LNCAP (cell line): Measurements from ENCODE around the gene BRCC3.

Experiments
- TF ChIP-seq, protein P1 (sequence below): fragments of 450-650 bp; IDR thresholded peaks from 2 replicates; pipeline ENCODE4 v1.5.1; 2017; ENCODE audit warnings: mild to moderate bottlenecking

BRCC3 gene

DNA sequence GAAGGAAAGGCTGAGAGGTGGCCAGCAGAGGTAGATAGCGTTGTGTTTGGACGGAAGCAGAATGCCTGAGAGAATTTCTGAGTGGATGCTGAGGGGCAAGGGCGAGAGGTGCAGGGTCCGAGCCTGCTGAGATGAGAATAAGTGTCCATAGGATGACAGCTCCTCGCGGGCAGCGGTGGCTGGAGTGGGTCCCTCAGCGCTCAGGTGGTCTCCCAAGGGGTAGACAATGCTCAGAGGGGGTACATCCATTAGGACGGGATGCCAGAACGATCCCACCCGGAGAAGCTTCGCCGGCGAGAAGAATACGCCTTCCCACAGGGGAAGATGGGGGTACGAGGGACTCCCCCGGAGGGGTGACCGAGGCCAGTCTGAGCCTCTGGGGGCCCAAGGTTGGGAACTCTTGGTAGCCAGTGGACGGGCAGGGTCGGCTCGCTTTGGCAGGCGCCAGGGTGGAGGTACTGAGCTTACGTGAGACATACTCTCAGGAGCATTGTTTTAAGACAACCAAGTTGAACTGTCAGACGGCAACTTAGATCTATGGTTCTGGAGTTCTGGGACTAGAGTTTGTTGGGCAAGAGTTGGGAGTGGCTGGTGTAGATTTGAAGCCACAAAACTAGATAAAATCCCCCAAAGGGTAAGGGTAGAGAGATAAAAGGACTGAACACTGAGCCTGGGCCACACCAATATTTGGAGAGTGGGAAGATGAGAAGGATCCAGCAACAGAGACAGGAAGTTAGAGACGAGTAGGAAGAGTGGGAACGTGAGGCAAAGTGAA, 15.8 kb downstream of the BRCC3 start:
- TF ChIP-seq, protein P1, sequence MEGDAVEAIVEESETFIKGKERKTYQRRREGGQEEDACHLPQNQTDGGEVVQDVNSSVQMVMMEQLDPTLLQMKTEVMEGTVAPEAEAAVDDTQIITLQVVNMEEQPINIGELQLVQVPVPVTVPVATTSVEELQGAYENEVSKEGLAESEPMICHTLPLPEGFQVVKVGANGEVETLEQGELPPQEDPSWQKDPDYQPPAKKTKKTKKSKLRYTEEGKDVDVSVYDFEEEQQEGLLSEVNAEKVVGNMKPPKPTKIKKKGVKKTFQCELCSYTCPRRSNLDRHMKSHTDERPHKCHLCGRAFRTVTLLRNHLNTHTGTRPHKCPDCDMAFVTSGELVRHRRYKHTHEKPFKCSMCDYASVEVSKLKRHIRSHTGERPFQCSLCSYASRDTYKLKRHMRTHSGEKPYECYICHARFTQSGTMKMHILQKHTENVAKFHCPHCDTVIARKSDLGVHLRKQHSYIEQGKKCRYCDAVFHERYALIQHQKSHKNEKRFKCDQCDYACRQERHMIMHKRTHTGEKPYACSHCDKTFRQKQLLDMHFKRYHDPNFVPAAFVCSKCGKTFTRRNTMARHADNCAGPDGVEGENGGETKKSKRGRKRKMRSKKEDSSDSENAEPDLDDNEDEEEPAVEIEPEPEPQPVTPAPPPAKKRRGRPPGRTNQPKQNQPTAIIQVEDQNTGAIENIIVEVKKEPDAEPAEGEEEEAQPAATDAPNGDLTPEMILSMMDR: no peak

DNA sequence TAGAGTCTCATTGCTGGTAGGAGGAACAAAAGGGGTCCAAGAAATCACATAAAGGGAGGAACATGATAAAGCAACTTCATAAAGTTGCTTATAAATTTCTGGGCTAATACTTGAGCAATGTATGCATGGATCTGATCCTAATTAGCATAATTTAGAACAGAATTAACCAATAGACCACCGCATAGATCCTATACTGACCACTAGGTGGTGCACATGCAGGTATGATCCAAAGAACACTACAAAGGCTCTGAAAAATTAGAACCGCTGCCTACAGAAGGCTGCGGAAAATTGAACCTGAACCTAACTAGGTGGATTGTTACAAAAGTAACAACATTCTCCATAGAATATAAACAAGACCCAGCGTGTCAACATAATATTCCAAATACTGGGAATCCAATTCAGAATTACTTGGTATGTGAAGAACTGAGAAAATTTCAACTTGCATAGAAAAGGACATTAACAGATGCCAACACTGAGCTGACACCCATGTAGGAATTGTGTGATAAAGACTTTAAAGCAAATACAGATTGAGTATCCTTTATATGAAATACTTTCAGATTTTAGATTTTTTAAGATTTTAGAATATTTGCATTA, 23.3 kb downstream of the BRCC3 start:
- TF ChIP-seq, protein P1: peak; percentile 56; the same call in 1 of the 2 replicates

DNA sequence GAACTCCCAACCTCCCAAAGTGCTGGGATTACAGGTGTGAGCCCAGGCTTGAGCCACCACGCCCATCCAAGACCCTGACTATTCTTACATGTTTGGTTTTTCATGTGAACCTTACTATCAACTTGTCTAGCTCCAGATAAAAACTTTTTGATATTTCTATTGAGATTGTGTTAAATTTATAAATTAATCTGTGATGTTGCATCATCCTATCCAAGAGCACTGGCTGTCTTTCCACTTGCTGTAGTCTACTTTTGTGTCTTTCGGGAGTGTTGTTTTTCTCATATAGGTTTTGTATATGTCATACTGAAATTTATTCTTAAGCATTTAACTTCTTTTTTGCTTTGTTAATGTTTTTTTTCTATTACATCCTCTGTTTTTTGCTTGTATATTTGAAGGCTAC, 34.6 kb downstream of the BRCC3 start:
- TF ChIP-seq, protein P1: no peak

DNA sequence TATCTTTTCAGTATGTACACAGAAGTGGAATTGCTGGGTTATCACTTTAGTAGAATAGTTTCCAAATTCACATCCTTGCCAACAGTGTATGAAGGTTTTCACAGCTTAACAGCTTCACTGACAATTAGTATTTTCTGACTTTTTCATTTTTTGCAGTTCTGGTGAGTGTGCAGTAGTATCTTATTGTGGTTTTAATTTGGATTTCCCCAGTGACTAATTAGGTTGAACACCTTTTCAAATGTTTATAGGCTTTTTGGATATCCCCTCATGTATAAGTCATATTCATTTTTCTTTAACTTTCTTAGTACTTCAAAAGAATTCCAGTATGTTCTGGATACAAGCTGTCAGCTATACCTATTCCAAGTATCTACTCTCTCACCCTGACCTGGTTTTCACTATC, 37.1 kb downstream of the BRCC3 start:
- TF ChIP-seq, protein P1: no peak

DNA sequence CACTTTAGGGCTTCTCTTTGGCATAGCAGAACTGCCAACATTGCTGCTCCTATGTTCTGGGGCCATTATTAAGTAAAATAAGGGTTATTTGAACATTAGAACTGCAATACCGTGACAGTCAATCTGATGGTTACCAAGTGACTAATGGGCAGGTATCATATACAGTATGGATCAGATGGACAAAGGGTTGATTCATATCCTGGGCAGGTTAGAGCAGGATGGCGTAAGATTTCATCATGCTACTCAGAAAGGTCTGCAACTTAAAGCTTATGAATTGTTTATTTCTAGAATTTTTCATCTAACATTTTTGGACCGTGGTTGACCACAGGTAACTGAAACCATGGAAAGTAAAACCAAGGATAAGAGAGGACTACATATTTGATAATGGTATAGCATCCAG, 40.9 kb downstream of the BRCC3 start:
- TF ChIP-seq, protein P1: no peak

DNA sequence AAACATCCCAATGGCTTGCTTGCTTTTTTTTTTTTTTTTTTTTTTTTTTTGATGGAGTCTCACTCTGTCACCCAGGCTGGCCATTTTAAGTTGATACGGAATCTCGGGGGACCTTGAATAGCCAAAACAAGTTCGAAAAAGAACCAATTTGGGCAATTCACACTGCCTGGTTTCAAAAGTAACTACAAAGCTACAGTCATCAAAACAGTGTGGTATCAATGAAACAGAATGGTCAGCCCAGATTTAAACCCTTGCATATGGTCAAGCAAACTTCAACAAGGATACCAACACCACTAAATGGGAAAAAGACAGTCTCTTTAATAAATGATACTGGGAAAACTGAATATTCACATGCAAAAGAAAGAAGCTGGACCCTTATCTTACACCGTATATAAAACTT, 41.8 kb downstream of the BRCC3 start:
- TF ChIP-seq, protein P1: no peak

DNA sequence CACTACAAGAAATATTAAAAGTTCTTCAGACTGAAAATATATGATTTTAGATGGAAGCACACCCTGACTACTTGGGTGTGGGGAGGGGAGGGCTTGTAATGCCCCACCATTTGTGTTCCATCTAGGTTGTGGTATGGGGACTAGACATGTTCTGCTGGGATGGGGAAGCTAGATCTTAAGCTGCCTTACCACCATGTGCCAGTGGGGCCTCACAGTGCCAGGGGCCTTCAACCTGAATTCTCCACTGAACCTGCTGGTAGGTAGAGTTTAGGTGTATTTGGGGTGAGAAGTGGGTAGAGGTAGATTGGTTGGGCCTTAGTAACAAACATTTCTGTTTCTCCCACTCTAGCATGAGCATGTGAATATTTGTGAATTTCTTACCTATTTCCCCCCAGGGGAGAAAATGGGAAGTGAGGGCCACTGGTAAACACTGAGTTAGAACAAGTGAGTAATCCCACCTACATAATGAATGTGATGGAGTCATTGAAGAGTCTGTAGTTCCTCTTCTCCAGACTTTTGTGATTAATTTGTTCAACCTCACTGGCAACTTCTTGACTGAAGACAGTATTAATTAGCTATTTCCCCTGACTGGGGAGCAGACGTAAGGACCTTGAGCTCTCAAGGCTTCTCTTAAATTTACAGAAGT, 44.0 kb downstream of the BRCC3 start:
- TF ChIP-seq, protein P1: no peak
